SU-DHL-6 (cell line): ENCODE data around the gene ATPAF1.

ENCODE experiments used
- CTCF ChIP-seq: fragments of 200-600 bp; sonication (generic); IDR thresholded peaks from one replicate; pipeline ENCODE4 v1.5.1; 2017; ENCODE audit warnings: antibody characterized with exemption, mild to moderate bottlenecking, low read length, moderate library complexity; ENCODE audit not compliant: insufficient read depth, poor library complexity, severe bottlenecking
- EZH2phosphoT487 ChIP-seq: fragments of 200-600 bp; sonication (generic), shearing (Covaris generic); conservative IDR thresholded peaks from 2 replicates; pipeline ENCODE4 v1.6.1; 2018; ENCODE audit warnings: mild to moderate bottlenecking, antibody characterized with exemption, low read length, moderate library complexity, mixed read lengths

- TF ChIP-seq CTCF (no peak), EZH2phosphoT487 (no peak)
Measured at GRCh38 chr1:46615088-46615487, 53.1 kb downstream of the ATPAF1 start.
